Naive thymus-derived CD4-positive, alpha-beta T cell (primary cell): Measurements from ENCODE around the gene SEMA3D. TPM values are rescaled to one million over a fixed set of nuclear protein-coding genes. Genes with fewer than 3 reads are reported as not detected.

Source experiments
- ATAC-seq: fragments of 150-1000 bp; cut with Tn5 transposase; 2 replicates; pipeline ENCODE4 v1.10.0; 2021; ENCODE audit warnings: mild to moderate bottlenecking, moderate library complexity
- CTCF ChIA-PET: fragments of 350-600 bp; sonication (Branson Sonifier 250); formaldehyde crosslinking; loops from one replicate; lab custom pipeline; 2021; ENCODE audit warnings: antibody characterized with exemption; lab: Charles Lee
- POLR2A ChIA-PET: fragments of 350-600 bp; sonication (Branson Sonifier 250); formaldehyde crosslinking; loops from one replicate; lab custom pipeline; 2021; ENCODE audit warnings: antibody characterized with exemption, inconsistent platforms; lab: Charles Lee
- DNase-seq, 9 donors: peaks; one replicate each; pipeline versions ENCODE4 v3.0.0 to v3.0.0-alpha.2; 2020 to 2022; ENCODE audit warnings: mixed read lengths in 1 of 9
- H3K27ac ChIP-seq: one replicate; pipeline ENCODE4 v1.7.0; 2013; ENCODE audit warnings: mild to moderate bottlenecking, low read depth, low read length, moderate library complexity
- H3K27me3 ChIP-seq, 2 donors: one replicate each; pipeline ENCODE4 v1.7.0; 2013; ENCODE audit warnings: low read length in 2 of 2, mild to moderate bottlenecking in 2 of 2, moderate library complexity in 2 of 2; ENCODE audit not compliant: control insufficient read depth in 2 of 2, insufficient read depth in 2 of 2
- H3K36me3 ChIP-seq, 3 experiments: 1 replicate in 2 of 3; 2 replicates in 1 of 3; pipeline ENCODE4 v1.7.0; 2013; ENCODE audit warnings: low read length in 3 of 3, mild to moderate bottlenecking in 3 of 3, moderate library complexity in 1 of 3; ENCODE audit not compliant: insufficient read depth in 3 of 3, control insufficient read depth in 2 of 3
- H3K4me1 ChIP-seq, 2 donors: one replicate each; pipeline ENCODE4 v1.7.0; 2013; ENCODE audit warnings: low read length in 2 of 2, mild to moderate bottlenecking in 2 of 2, moderate library complexity in 1 of 2; ENCODE audit not compliant: control insufficient read depth in 2 of 2, insufficient read depth in 2 of 2
- H3K4me3 ChIP-seq: 2 replicates; pipeline ENCODE4 v1.7.0; 2013; ENCODE audit warnings: mild to moderate bottlenecking, low read length
- H3K9me3 ChIP-seq, 3 experiments: 1 replicate in 2 of 3; 2 replicates in 1 of 3; pipeline ENCODE4 v1.7.0; 2013; ENCODE audit warnings: low read length in 3 of 3; ENCODE audit not compliant: control insufficient read depth in 2 of 3
- H3K27ac Mint-ChIP-seq, 9 donors: one replicate each; pipeline ENCODE4 v1.8.0; 2020 to 2022; ENCODE audit warnings: mixed read lengths in 9 of 9, mild to moderate bottlenecking in 8 of 9, moderate library complexity in 5 of 9, inconsistent platforms in 2 of 9
- H3K27me3 Mint-ChIP-seq, 5 donors: one replicate each; pipeline ENCODE4 v1.8.0; 2021 to 2022; ENCODE audit warnings: mixed read lengths in 5 of 5, mild to moderate bottlenecking in 1 of 5
- H3K36me3 Mint-ChIP-seq, 5 donors: one replicate each; pipeline ENCODE4 v1.8.0; 2020 to 2022; ENCODE audit warnings: mixed read lengths in 5 of 5, mild to moderate bottlenecking in 3 of 5, inconsistent platforms in 1 of 5
- H3K4me1 Mint-ChIP-seq, 7 donors: one replicate each; pipeline ENCODE4 v1.8.0; 2020 to 2022; ENCODE audit warnings: mixed read lengths in 7 of 7, mild to moderate bottlenecking in 3 of 7, inconsistent platforms in 1 of 7
- H3K4me3 Mint-ChIP-seq, 10 donors: one replicate each; pipeline ENCODE4 v1.8.0; 2020 to 2022; ENCODE audit warnings: mild to moderate bottlenecking in 10 of 10, mixed read lengths in 10 of 10, moderate library complexity in 6 of 10, inconsistent platforms in 2 of 10
- H3K9me3 Mint-ChIP-seq, 11 donors: one replicate each; pipeline ENCODE4 v1.8.0; 2020 to 2022; ENCODE audit warnings: mixed read lengths in 11 of 11, mild to moderate bottlenecking in 4 of 11, inconsistent platforms in 1 of 11, moderate library complexity in 1 of 11
- intact Hi-C, 2 donors: fragments of 100-400 bp; cut with micrococcal nuclease; formaldehyde crosslinking; loops; one replicate each; pipeline ENCODE4 v1.15.1; 2023
- polyA plus RNA-seq, 2 donors: library from polyadenylated mRNA; unstranded; fragments of 300-500 nt; fragmentation: Illumina TruSeq; gene quantifications; one replicate each; pipeline ENCODE4 v1.2.3, GENCODE V29; 2021
- total RNA-seq, 6 experiments: library from RNA in 5 of 6; stranded (reverse) in 5 of 6; gene quantifications; 1 replicate in 5 of 6; 2 replicates in 1 of 6; pipeline ENCODE4 v1.2.3 and lab custom pipeline; 2021 to 2026

The SEMA3D gene
- total and polyA plus RNA-seq, 7 experiments from 2014 or later = not detected

DNA sequence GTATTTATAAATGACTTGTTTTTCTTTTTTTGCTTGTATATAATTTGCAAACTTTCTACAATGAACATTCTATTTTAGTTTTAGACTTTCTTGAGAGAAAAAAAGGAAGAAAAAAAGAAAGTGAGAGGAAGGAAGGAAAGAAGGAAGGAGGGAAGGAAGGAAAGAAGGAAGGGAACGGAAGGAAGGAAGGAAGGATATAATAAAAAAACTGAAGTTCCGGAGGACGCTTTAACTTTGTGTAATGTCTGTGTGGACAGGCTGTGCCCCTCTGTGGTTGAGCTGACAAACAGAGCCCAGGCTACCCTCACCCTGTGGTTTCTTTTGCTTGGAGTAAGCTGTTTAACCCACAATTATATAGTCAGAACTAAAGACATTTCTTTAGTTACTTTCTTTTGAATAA is 108.7 kb downstream of the SEMA3D start:
- Histone ChIP-seq H3K36me3 (no peaks in the 10 kb centered on the region), H3K4me3 (no peak overlapping the region), H3K27ac (no peak overlapping the region), H3K4me1 (no peaks in the 10 kb centered on the region), H3K9me3 (no peaks in the 10 kb centered on the region), H3K27me3 (no peaks in the 10 kb centered on the region)
- POLR2A ChIA-PET = no interaction called here
- ATAC-seq (no peak), DNase-seq (no peak)
- CTCF ChIA-PET = no interaction called here
- intact Hi-C loops = no loop called here
- Mint-ChIP-seq H3K27me3 (no peaks in the 10 kb centered on the region), H3K4me3 (no peak overlapping the region), H3K4me1 (no peaks in the 10 kb centered on the region), H3K9me3 (no peaks in the 10 kb centered on the region), H3K27ac (no peak overlapping the region), H3K36me3 (no peaks in the 10 kb centered on the region)

DNA sequence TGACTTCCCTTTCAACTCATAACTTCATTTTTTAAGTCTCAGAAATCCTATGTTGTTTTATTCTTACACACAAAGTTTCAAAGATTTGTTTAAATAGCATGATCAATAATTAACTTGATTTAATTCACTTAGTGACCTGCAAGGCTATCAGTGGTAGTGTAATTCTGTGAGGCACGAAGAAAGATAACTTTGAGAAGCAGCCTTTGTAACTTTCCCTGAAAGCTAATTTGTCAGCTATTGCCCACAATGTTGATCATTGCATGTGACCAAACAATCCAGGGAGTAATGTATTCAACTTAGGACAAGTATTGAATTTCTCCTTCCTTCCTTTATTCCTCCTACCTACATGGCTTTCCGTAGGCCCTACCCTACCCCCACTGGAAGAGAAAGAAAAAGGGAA is 111.0 kb downstream of the SEMA3D start:
- no peaks in the 10 kb centered on the region for H3K4me1 Mint-ChIP-seq
- H3K4me3 ChIP-seq = no peak overlapping the region
- no peaks in the 10 kb centered on the region for H3K36me3 ChIP-seq
- DNase-seq (no peak), ATAC-seq (no peak)
- no peak overlapping the region for H3K27ac ChIP-seq
- intact Hi-C loops = no loop called here
- no peaks in the 10 kb centered on the region for H3K9me3 Mint-ChIP-seq
- H3K27me3 ChIP-seq = no peaks in the 10 kb centered on the region
- ChIA-PET CTCF (no interaction called here), POLR2A (no interaction called here)
- H3K27ac Mint-ChIP-seq = no peak overlapping the region
- H3K4me3 Mint-ChIP-seq = no peak overlapping the region
- no peaks in the 10 kb centered on the region for H3K27me3 Mint-ChIP-seq
- H3K4me1 ChIP-seq = no peaks in the 10 kb centered on the region
- H3K36me3 Mint-ChIP-seq = no peaks in the 10 kb centered on the region
- no peaks in the 10 kb centered on the region for H3K9me3 ChIP-seq

DNA sequence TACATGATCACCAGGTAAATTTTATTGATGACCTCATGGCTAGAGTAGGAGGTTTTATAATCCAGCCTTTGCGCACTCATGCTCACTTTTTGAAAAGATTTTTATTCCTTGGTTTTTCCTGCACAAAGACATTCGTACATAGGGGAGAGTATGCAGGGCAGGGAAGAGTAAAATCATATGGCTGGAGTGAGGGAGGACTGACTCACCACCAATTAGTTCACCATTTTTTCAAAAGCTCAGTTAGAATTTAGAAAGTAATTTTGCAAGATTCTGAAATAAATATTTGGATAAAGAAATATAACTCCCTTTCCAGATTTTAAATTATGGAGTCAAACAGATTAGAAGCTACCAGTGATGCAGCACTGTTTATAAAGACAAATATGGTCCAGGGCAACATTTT is 111.9 kb downstream of the SEMA3D start:
- Mint-ChIP-seq H3K36me3 (no peaks in the 10 kb centered on the region), H3K27ac (no peak overlapping the region), H3K9me3 (no peaks in the 10 kb centered on the region), H3K4me1 (no peaks in the 10 kb centered on the region), H3K27me3 (no peaks in the 10 kb centered on the region), H3K4me3 (no peak overlapping the region)
- H3K4me3 ChIP-seq = no peak overlapping the region
- ChIA-PET POLR2A (no interaction called here), CTCF (no interaction called here)
- intact Hi-C loops = no loop called here
- H3K27me3 ChIP-seq = no peaks in the 10 kb centered on the region
- DNase-seq (no peak), ATAC-seq (no peak)
- H3K27ac ChIP-seq = no peak overlapping the region
- no peaks in the 10 kb centered on the region for H3K36me3 ChIP-seq
- no peaks in the 10 kb centered on the region for H3K9me3 ChIP-seq
- no peaks in the 10 kb centered on the region for H3K4me1 ChIP-seq

DNA sequence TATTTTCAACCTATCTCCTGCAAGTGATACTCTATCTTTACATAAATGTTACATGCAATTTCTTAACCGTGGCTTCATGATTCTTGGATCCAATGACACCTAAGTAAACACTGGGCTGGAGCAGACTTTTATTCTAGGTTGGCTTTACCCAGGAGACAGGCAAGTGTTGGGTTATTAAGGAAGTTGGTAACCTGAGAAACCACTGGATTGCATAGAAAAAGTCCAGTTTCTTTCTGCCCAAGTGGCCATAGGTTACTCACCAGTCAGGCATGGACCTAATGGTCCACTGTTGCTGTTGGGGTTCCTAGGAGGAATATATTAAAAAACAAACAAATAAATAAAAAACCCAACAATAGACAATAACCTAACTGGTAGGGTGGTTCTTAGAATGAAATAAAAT is 112.8 kb downstream of the SEMA3D start:
- Mint-ChIP-seq H3K4me1 (no peaks in the 10 kb centered on the region), H3K9me3 (no peaks in the 10 kb centered on the region), H3K4me3 (no peak overlapping the region), H3K36me3 (no peaks in the 10 kb centered on the region), H3K27ac (no peak overlapping the region), H3K27me3 (no peaks in the 10 kb centered on the region)
- intact Hi-C loops = no loop called here
- CTCF ChIA-PET = no interaction called here
- POLR2A ChIA-PET = no interaction called here
- H3K27me3 ChIP-seq = no peaks in the 10 kb centered on the region
- H3K9me3 ChIP-seq = no peaks in the 10 kb centered on the region
- H3K27ac ChIP-seq = no peak overlapping the region
- H3K4me3 ChIP-seq = no peak overlapping the region
- no peaks in the 10 kb centered on the region for H3K4me1 ChIP-seq
- DNase-seq = no peak
- H3K36me3 ChIP-seq = no peaks in the 10 kb centered on the region
- ATAC-seq = no peak

DNA sequence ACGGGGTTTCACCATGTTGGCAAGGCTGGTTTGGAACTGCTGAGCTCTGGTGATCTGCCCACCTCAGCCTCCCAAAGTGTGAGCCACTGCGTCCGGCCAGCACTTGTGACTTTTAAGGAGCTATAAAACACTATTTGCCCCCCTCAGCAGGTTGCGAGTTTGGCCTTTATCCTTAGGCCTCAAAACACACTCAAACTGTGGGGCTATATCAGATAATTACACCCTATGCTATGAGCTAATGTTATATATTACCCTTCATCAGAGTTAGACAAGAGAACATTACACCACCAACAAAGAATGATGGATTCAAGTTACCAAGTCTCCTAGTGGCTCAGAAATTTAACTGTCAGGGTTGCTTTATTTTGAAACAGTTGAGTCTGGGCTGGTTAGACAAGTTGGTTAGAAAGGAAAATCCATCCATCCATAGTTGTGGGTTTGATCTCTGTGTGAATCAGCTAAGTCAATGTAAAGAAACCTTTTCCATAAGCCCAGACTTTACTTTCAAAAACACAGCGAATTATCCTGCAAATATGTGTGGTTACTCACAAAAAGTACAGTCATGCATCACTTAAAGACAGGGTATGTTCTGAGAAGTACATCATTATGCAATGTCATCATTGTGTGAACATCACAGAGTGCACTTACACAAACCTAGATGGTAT is 115.8 kb downstream of the SEMA3D start:
- Mint-ChIP-seq H3K4me1 (no peaks in the 10 kb centered on the region), H3K27me3 (no peaks in the 10 kb centered on the region), H3K4me3 (no peak overlapping the region), H3K27ac (no peak overlapping the region), H3K36me3 (no peaks in the 10 kb centered on the region), H3K9me3 (no peaks in the 10 kb centered on the region)
- POLR2A ChIA-PET = no interaction called here
- no peak for ATAC-seq
- no peak for DNase-seq
- no peaks in the 10 kb centered on the region for H3K36me3 ChIP-seq
- H3K27me3 ChIP-seq = no peaks in the 10 kb centered on the region
- H3K9me3 ChIP-seq = no peaks in the 10 kb centered on the region
- no peak overlapping the region for H3K27ac ChIP-seq
- H3K4me3 ChIP-seq = no peak overlapping the region
- intact Hi-C loops = no loop called here
- no peaks in the 10 kb centered on the region for H3K4me1 ChIP-seq
- CTCF ChIA-PET = no interaction called here

DNA sequence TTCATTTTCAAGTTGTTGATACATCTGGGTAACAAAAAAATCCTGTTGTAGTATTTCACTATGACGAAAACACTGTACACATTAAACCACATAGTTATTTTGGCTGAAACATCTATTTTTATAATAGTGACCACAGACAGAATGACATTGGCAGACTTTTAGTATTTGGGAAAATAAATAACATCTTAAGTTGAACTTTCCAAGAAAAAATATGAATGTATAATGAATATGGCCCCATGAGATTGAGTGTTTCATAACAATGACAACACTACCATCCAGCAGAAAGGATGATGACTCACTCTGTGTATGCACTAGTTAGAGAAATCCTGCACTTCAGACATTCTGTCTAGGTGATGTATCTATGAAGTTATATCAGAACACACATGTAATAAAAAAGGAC is 118.1 kb downstream of the SEMA3D start:
- H3K4me1 ChIP-seq = no peaks in the 10 kb centered on the region
- Mint-ChIP-seq H3K4me3 (no peak overlapping the region), H3K4me1 (no peaks in the 10 kb centered on the region), H3K27ac (no peak overlapping the region), H3K27me3 (no peaks in the 10 kb centered on the region), H3K9me3 (no peaks in the 10 kb centered on the region), H3K36me3 (no peaks in the 10 kb centered on the region)
- CTCF ChIA-PET = no interaction called here
- ATAC-seq (no peak), DNase-seq (no peak)
- POLR2A ChIA-PET = no interaction called here
- no peaks in the 10 kb centered on the region for H3K9me3 ChIP-seq
- no peak overlapping the region for H3K27ac ChIP-seq
- no peaks in the 10 kb centered on the region for H3K27me3 ChIP-seq
- H3K36me3 ChIP-seq = no peaks in the 10 kb centered on the region
- H3K4me3 ChIP-seq = no peak overlapping the region
- intact Hi-C loops = no loop called here

DNA sequence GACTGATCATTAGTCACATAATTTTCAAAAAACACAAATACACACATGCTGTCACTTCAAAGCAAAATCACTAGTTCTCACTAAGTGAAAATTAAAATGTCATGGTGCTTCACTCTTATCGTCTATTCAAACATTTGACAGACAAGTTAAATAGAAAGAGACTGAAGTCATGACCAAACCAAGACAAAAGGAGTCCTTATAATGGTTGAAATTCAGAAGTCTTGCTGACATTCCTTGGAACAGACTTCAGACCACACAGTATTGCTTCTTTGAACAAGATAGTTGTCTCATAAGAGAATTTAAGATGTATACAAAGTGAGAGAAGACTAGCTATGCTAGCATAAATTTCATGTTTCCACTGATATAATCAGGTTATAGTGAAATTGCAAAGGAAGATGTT is 119.5 kb downstream of the SEMA3D start:
- DNase-seq (no peak), ATAC-seq (no peak)
- Histone ChIP-seq H3K9me3 (no peaks in the 10 kb centered on the region), H3K27ac (no peak overlapping the region), H3K36me3 (no peaks in the 10 kb centered on the region), H3K27me3 (no peaks in the 10 kb centered on the region), H3K4me1 (no peaks in the 10 kb centered on the region), H3K4me3 (no peak overlapping the region)
- no peak overlapping the region for H3K4me3 Mint-ChIP-seq
- intact Hi-C loops = no loop called here
- H3K9me3 Mint-ChIP-seq = no peaks in the 10 kb centered on the region
- ChIA-PET CTCF (no interaction called here), POLR2A (no interaction called here)
- H3K27ac Mint-ChIP-seq = no peak overlapping the region
- no peaks in the 10 kb centered on the region for H3K36me3 Mint-ChIP-seq
- H3K4me1 Mint-ChIP-seq = no peaks in the 10 kb centered on the region
- no peaks in the 10 kb centered on the region for H3K27me3 Mint-ChIP-seq
